Measurements from ENCODE around the gene YBX2.

GRCh38 chr17:7314719-7315569, 20.5 kb upstream of the YBX2 start, which contains the start of gene GPS2:
- TF ChIP-seq CTCF (IDR thresholded peaks at IDR 0.05; ENCODE audit: insufficient read depth, low read length) = no peak
- TF ChIP-seq POLR2AphosphoS5 (IDR thresholded peaks at IDR 0.05; ENCODE audit: low read depth) = no peak; the same call in none of the 2 replicates
- peak; percentile 92 for TF ChIP-seq REST (IDR thresholded peaks at IDR 0.05; ENCODE audit: insufficient replicate concordance, low read depth)
- peak; percentile 92 for TF ChIP-seq GABPA (IDR thresholded peaks at IDR 0.05; ENCODE audit: low read depth)
- no peak for TF ChIP-seq SPI1 (IDR thresholded peaks at IDR 0.05; ENCODE audit: borderline replicate concordance, low read depth)

All from HL-60 (cell line).